Tibial nerve (tissue), 4 donors: Measurements from ENCODE around the gene PANK4.

Experiments
- CTCF ChIP-seq, 5 experiments: fragments of 200-600 bp in 3 of 5; fragments of 450-650 bp in 2 of 5; sonication (generic) in 3 of 5; IDR thresholded peaks; one replicate each; pipeline ENCODE4 v1.5.1; 2016 to 2019; ENCODE audit warnings: antibody characterized with exemption in 5 of 5, mild to moderate bottlenecking in 3 of 5, moderate library complexity in 2 of 5
- EP300 ChIP-seq, 2 donors: sonication (generic); formaldehyde crosslinking; IDR thresholded peaks; one replicate each; pipeline ENCODE4 v1.6.1; 2017; ENCODE audit warnings: antibody characterized with exemption in 2 of 2, mild to moderate bottlenecking in 1 of 2
- POLR2A ChIP-seq, 2 donors: fragments of 450-650 bp; IDR thresholded peaks; one replicate each; pipeline ENCODE4 v1.6.1; 2017; ENCODE audit warnings: antibody characterized with exemption in 2 of 2, mild to moderate bottlenecking in 2 of 2, moderate library complexity in 2 of 2

- TF ChIP-seq CTCF (IDR thresholded peaks at IDR 0.05) (no peak), EP300 (IDR thresholded peaks at IDR 0.05) (no peak), POLR2A (IDR thresholded peaks at IDR 0.05) (no peak)
These were observed 46.8 kb downstream of the PANK4 start for GRCh38 chr1:2479618-2480017.
